Panc1 (cell line): ENCODE data around the gene CLDN6. TPM values are rescaled to one million over a fixed set of nuclear protein-coding genes. Genes with fewer than 3 reads are reported as not detected.

Experiments used
- ATAC-seq: fragments of 200-7000 bp; cut with Tn5 transposase; 2 replicates; pipeline ENCODE4 v1.9.1; 2020; ENCODE audit warnings: mild to moderate bottlenecking, moderate library complexity
- BruUV-seq: library from RNA; stranded (reverse); fragments of 400-500 nt; replicated peaks from 2 replicates; lab custom pipeline; 2021; lab: Mats Ljungman, UMichigan
- CTCF ChIA-PET: fragments of 300-600 bp; sonication (Branson Sonifier 250); formaldehyde crosslinking; loops from one replicate; lab custom pipeline; 2022; ENCODE audit warnings: antibody characterized with exemption; lab: Charles Lee
- POLR2A ChIA-PET: fragments of 300-600 bp; sonication (Branson Sonifier 250); formaldehyde crosslinking; loops from one replicate; lab custom pipeline; 2022; ENCODE audit warnings: antibody characterized with exemption; lab: Charles Lee
- DNase-seq: peaks from one replicate; pipeline ENCODE4 v3.0.0-alpha.2; 2010; ENCODE audit warnings: low read depth, low spot score
- H3K27ac ChIP-seq: 2 replicates; pipeline ENCODE4 v1.5.1; 2011; ENCODE audit warnings: mild to moderate bottlenecking, low read length, inconsistent platforms
- H3K27me3 ChIP-seq: fragments of 200-500 bp; sonication (Bioruptor generic); 2 replicates; pipeline ENCODE4 v1.6.0; 2014; ENCODE audit warnings: low read length, inconsistent platforms; ENCODE audit not compliant: control insufficient read depth, insufficient read depth
- H3K36me3 ChIP-seq: fragments of 200-500 bp; sonication (Bioruptor generic); 2 replicates; pipeline ENCODE4 v1.5.1; 2014; ENCODE audit warnings: inconsistent platforms, mild to moderate bottlenecking, low read length, moderate library complexity; ENCODE audit not compliant: control insufficient read depth, insufficient read depth
- H3K4me1 ChIP-seq: 2 replicates; pipeline ENCODE4 v1.5.1; 2011; ENCODE audit warnings: inconsistent platforms, mild to moderate bottlenecking, low read length, moderate library complexity; ENCODE audit not compliant: control insufficient read depth, insufficient read depth
- H3K4me3 ChIP-seq, 2 experiments: 2 replicates each; pipeline ENCODE4 v1.5.1; 2011 to 2012; ENCODE audit warnings: low read depth in 2 of 2, low read length in 2 of 2, mild to moderate bottlenecking in 2 of 2, inconsistent platforms in 1 of 2, moderate library complexity in 1 of 2
- H3K9me3 ChIP-seq: fragments of 200-500 bp; sonication (Bioruptor generic); 2 replicates; pipeline ENCODE4 v1.5.1; 2014; ENCODE audit warnings: low read depth, mild to moderate bottlenecking, inconsistent platforms, low read length, moderate library complexity; ENCODE audit not compliant: control insufficient read depth, insufficient read depth
- CTCF ChIP-seq: fragments of 450-650 bp; IDR thresholded peaks from 2 replicates; pipeline ENCODE4 v1.5.1; 2017; ENCODE audit warnings: mild to moderate bottlenecking
- POLR2AphosphoS5 ChIP-seq: IDR thresholded peaks from 2 replicates; pipeline ENCODE4 v1.6.1; 2012; ENCODE audit warnings: mild to moderate bottlenecking, low read depth, low read length, moderate library complexity
- REST ChIP-seq, 2 experiments: IDR thresholded peaks; 2 replicates each; pipeline ENCODE4 v1.6.1; 2011 to 2012; ENCODE audit warnings: low read depth in 2 of 2, control low read depth in 1 of 2, low read length in 1 of 2, mild to moderate bottlenecking in 1 of 2, moderate library complexity in 1 of 2; ENCODE audit not compliant: insufficient read depth in 1 of 2
- SIN3A ChIP-seq: IDR thresholded peaks from 2 replicates; pipeline ENCODE4 v1.6.1; 2012; ENCODE audit warnings: low read depth, mild to moderate bottlenecking, low read length, moderate library complexity, borderline replicate concordance; ENCODE audit not compliant: insufficient read depth
- TCF7L2 ChIP-seq: IDR thresholded peaks from 2 replicates; pipeline ENCODE4 v1.6.1; 2011; ENCODE audit warnings: mild to moderate bottlenecking, low read depth, low read length, inconsistent platforms
- in situ Hi-C: cut with HindIII; loops from 2 replicates; pipeline ENCODE4 v1.10.0; 2016; ENCODE audit warnings: low sequenced_read_pairs, low pct_unique_long_range_greater_than_20kb
- intact Hi-C: fragments of 100-400 bp; cut with micrococcal nuclease; formaldehyde crosslinking; loops from one replicate; pipeline ENCODE4 v1.10.0; 2022; ENCODE audit not compliant: unreplicated experiment
- total RNA-seq: library from RNA; stranded (reverse); gene quantifications from one replicate; pipeline ENCODE4 v1.2.1, GENCODE V29; 2021; ENCODE audit not compliant: unreplicated experiment

The CLDN6 gene
- total RNA-seq, 1 experiment from 2014 or later, result 1.2 TPM

GRCh38 chr16:3014971-3015370, 3.0 kb downstream of the CLDN6 start:
- Histone ChIP-seq H3K9me3 (no peaks in the 10 kb centered on the region), H3K4me1 (peaks cover 10% of the 10 kb centered on the region; the same call in 1 of the 2 replicates), H3K4me3 (no peak overlapping the region), H3K27ac (no peak overlapping the region), H3K36me3 (no peaks in the 10 kb centered on the region), H3K27me3 (no peaks in the 10 kb centered on the region)
- intact Hi-C loops (no loop called here), in situ Hi-C loops (no loop called here)
- ATAC-seq, result no peak
- no peak for DNase-seq
- BruUV-seq, result no TSS peak
- ChIA-PET POLR2A (no interaction called here), CTCF (no interaction called here)
- no peak for TF ChIP-seq POLR2AphosphoS5

- POLR2A ChIA-PET, result no interaction called here
Observed at GRCh38 chr16:3013998-3014690, 3.8 kb downstream of the CLDN6 start.

More at GRCh38 chr16:3013998-3014690, 3.8 kb downstream of the CLDN6 start:
- in situ Hi-C loops, result no loop called here
- no TSS peak for BruUV-seq
- H3K27ac ChIP-seq, result no peak overlapping the region
- H3K4me3 ChIP-seq, result no peak overlapping the region
- intact Hi-C loops, result no loop called here
- no peaks in the 10 kb centered on the region for H3K36me3 ChIP-seq
- H3K27me3 ChIP-seq, result no peaks in the 10 kb centered on the region
- TF ChIP-seq REST (IDR thresholded peaks at IDR 0.05; ENCODE audit: insufficient read depth in 1 of 2, low read depth in 2 of 2, low read length in 1 of 2) (no peak), POLR2AphosphoS5 (no peak), CTCF (no peak), SIN3A (no peak), TCF7L2 (no peak)
- CTCF ChIA-PET, result interaction anchor here (0.8 to 1.0 kb wide), 2 partner anchors 9 to 17 kb away, joined by 3 read pairs; no protein-coding TSS in a partner anchor
- peaks cover 11% of the 10 kb centered on the region; the same call in 1 of the 2 replicates for H3K4me1 ChIP-seq
- DNase-seq, result no peak
- no peaks in the 10 kb centered on the region for H3K9me3 ChIP-seq
- no peak for ATAC-seq
